Kidney (tissue), 14 donors: ENCODE data around the gene GFRA3. TPM values are rescaled to one million over a fixed set of nuclear protein-coding genes. Genes with fewer than 3 reads are reported as not detected.

Source experiments
- DNase-seq, 5 donors: peaks; one replicate each; pipeline ENCODE4 v3.0.0-alpha.2; 2013 to 2020
- FAIRE-seq: peaks from 2 replicates; lab custom pipeline; 2012; peaks lifted over from hg19 to GRCh38; lab: Jason Lieb, UNC
- H3K27ac ChIP-seq, 2 donors: one replicate each; pipeline ENCODE4 v1.7.0; 2013; ENCODE audit warnings: low read depth in 2 of 2, low read length in 2 of 2, inconsistent platforms in 1 of 2
- H3K27me3 ChIP-seq: one replicate; pipeline ENCODE4 v1.7.1; 2013; ENCODE audit warnings: low read length, inconsistent platforms; ENCODE audit not compliant: control insufficient read depth, insufficient read depth
- H3K36me3 ChIP-seq, 3 donors: one replicate each; pipeline versions ENCODE4 v1.7.0 to v1.7.1; 2013; ENCODE audit warnings: low read length in 3 of 3, control low read depth in 1 of 3, inconsistent platforms in 1 of 3; ENCODE audit not compliant: insufficient read depth in 3 of 3, control insufficient read depth in 2 of 3
- H3K4me1 ChIP-seq, 3 donors: one replicate each; pipeline versions ENCODE4 v1.7.0 to v1.7.1; 2013; ENCODE audit warnings: low read length in 3 of 3, inconsistent platforms in 1 of 3, low read depth in 1 of 3; ENCODE audit not compliant: control insufficient read depth in 2 of 3, insufficient read depth in 2 of 3
- H3K4me3 ChIP-seq, 3 donors: one replicate each; pipeline versions ENCODE4 v1.7.0 to v1.8.1; 2013; ENCODE audit warnings: low read length in 3 of 3, control low read depth in 1 of 3, inconsistent platforms in 1 of 3
- H3K9ac ChIP-seq, 3 donors: one replicate each; pipeline versions ENCODE4 v1.7.0 to v1.7.1; 2013; ENCODE audit warnings: low read length in 3 of 3, control low read depth in 1 of 3, inconsistent platforms in 1 of 3
- H3K9me3 ChIP-seq, 3 donors: one replicate each; pipeline versions ENCODE4 v1.7.0 to v1.7.1; 2013; ENCODE audit warnings: low read length in 3 of 3, control low read depth in 1 of 3, inconsistent platforms in 1 of 3; ENCODE audit not compliant: control insufficient read depth in 2 of 3, insufficient read depth in 1 of 3
- CTCF ChIP-seq: IDR thresholded peaks from 3 replicates; pipeline ENCODE4 v1.5.1; 2012; ENCODE audit warnings: mild to moderate bottlenecking, moderate library complexity, borderline replicate concordance; ENCODE audit not compliant: insufficient read depth; ENCODE audit errors: extremely low read depth
- intact Hi-C: fragments of 100-400 bp; cut with DNase I; formaldehyde crosslinking; loops from one replicate; pipeline ENCODE4 v1.11.1; 2022
- polyA plus RNA-seq: library from polyadenylated mRNA; stranded (reverse); fragments of 350-450 nt; fragmentation: Illumina TruSeq; extraction: RNeasy Lipid Tissue Mini Kit (QIAGEN cat#74804); gene quantifications from one replicate; pipeline ENCODE4 v1.2.3, GENCODE V29; 2014; ENCODE audit warnings: low read depth, low replicate concordance; ENCODE audit not compliant: insufficient read depth
- total RNA-seq: library from RNA; stranded (reverse); fragmentation: NEBNext Ultra II Directional; extraction: Animal tissue kit (Norgen Biotek cat#: 25700); gene quantifications from one replicate; pipeline ENCODE4 v1.2.1, GENCODE V29; 2021
- donor health status: control.
- donor health status: control.
- donor health status: control.
- donor health status: control.
- donor health status: control.
- donor health status: DM: yes; HTN: yes; CAD: no.
- donor health status: Normal renal cell carcinoma (clear cell type).

GFRA3 gene
- total and polyA plus RNA-seq, 2 donors from 2014 or later: 0.41 to 1.0 TPM

- Histone ChIP-seq H3K27ac (no peak overlapping the region), H3K9me3 (no peaks in the 10 kb centered on the region), H3K4me1 (peaks cover 0 to 4% (median 0%) of the 10 kb centered on the region in 3 donors), H3K36me3 (no peaks in the 10 kb centered on the region), H3K9ac (no peak overlapping the region), H3K27me3 (no peaks in the 10 kb centered on the region), H3K4me3 (no peak overlapping the region)
- intact Hi-C loops: no loop called here
- no peak for DNase-seq
- no peak for TF ChIP-seq CTCF
- no peak for FAIRE-seq
Measured at GRCh38 chr5:138276402-138277054, 2.1 kb upstream of the GFRA3 start.

DNA sequence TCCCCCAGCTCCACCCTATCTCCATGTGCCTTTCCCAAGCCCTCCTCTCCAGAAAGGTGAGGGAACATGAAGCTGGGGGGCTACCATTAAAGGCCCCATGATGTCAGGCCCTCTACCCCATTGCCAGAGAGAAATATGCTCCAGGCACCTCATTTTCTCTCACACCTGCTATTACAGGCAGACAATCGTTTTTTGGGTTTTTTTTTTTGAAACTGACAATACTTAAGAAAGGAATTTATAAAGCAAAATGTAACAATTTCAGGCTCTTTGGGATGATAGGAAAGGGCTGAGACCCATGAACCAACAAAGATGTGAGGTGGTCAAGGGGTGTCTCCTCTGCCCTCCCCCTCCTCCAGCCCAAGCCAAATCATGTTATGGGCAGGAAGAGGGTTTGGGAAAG, 1.5 kb upstream of the GFRA3 start:
- intact Hi-C loops: no loop called here
- Histone ChIP-seq H3K36me3 (no peaks in the 10 kb centered on the region), H3K9ac (no peak overlapping the region), H3K27ac (no peak overlapping the region), H3K4me1 (peaks cover 0 to 4% (median 0%) of the 10 kb centered on the region in 3 donors), H3K9me3 (no peaks in the 10 kb centered on the region), H3K4me3 (no peak overlapping the region), H3K27me3 (no peaks in the 10 kb centered on the region)
- no peak for FAIRE-seq
- no peak for TF ChIP-seq CTCF
- DNase-seq: no peak

- H3K27me3 ChIP-seq: no peaks in the 10 kb centered on the region
- no peak for TF ChIP-seq CTCF
- peaks cover 0 to 4% (median 0%) of the 10 kb centered on the region in 3 donors for H3K4me1 ChIP-seq
- intact Hi-C loops: no loop called here
- H3K9ac ChIP-seq: no peak overlapping the region
- no peaks in the 10 kb centered on the region for H3K9me3 ChIP-seq
- H3K4me3 ChIP-seq: no peak overlapping the region
- no peaks in the 10 kb centered on the region for H3K36me3 ChIP-seq
- no peak overlapping the region for H3K27ac ChIP-seq
- DNase-seq (peak in 4 of 5 donors; percentile 51 to 71 (median 66)), FAIRE-seq (no peak)
Measured at GRCh38 chr5:138275379-138275782, 960 bp upstream of the GFRA3 start.

DNA sequence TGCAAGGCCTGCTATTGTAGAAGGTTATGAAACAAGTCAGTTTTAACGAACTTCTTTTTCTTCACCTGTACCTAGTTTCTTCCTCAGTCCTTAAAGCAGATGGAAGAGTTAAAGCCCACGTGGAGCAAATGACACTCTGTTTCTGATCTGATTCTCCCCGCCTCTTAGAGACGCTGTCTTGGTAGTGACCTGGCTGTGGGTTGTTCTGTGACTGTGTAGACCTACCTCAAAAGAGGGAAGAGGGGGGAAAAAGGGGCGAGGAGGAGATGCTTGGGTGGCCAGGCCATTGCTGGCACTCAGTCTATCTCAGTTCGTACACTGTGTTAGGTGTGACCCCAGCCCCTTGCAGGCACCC, 610 bp downstream of the GFRA3 start:
- no peak for TF ChIP-seq CTCF
- DNase-seq: peak in 2 of 5 donors; percentile 7 to 38
- no peak overlapping the region for H3K27ac ChIP-seq

More for the DNA sequence above, 610 bp downstream of the GFRA3 start:
- intact Hi-C loops: no loop called here
- H3K9ac ChIP-seq: no peak overlapping the region
- H3K4me1 ChIP-seq: peaks cover 0 to 4% (median 0%) of the 10 kb centered on the region in 3 donors
- no peaks in the 10 kb centered on the region for H3K36me3 ChIP-seq
- no peak for FAIRE-seq
- H3K27me3 ChIP-seq: no peaks in the 10 kb centered on the region
- H3K9me3 ChIP-seq: no peaks in the 10 kb centered on the region
- no peak overlapping the region for H3K4me3 ChIP-seq
